ENCODE results near the gene CDC42.

Gene CDC42

DNA sequence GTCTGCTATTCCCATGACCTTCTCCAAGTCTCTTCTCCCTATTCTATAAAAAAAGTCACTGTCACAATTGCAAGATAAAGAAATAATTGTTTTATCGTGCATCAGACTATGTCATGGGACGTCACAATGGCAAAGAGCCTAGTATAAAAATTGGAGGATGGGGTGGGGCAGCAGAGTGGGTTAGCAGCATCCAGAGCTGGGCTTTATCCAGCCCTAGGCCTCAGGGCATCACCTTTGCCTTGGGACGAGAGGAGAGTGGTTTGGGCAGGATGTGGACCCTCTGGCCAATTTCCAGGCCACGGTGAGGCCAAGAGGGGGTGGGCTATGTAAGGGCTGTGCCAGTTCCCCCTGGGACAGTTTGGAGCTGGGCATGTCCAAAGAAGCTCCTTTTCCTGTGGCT is 64.7 kb downstream of the CDC42 start:
- H3K4me3 ChIP-seq (replicated peaks in 1 of 2; ENCODE audit: low read depth in 2 of 2, low read length in 2 of 2) = no peak overlapping the region
- no peak for DNase-seq (ENCODE audit: low read depth in 2 of 2)
- TF ChIP-seq, protein P1, sequence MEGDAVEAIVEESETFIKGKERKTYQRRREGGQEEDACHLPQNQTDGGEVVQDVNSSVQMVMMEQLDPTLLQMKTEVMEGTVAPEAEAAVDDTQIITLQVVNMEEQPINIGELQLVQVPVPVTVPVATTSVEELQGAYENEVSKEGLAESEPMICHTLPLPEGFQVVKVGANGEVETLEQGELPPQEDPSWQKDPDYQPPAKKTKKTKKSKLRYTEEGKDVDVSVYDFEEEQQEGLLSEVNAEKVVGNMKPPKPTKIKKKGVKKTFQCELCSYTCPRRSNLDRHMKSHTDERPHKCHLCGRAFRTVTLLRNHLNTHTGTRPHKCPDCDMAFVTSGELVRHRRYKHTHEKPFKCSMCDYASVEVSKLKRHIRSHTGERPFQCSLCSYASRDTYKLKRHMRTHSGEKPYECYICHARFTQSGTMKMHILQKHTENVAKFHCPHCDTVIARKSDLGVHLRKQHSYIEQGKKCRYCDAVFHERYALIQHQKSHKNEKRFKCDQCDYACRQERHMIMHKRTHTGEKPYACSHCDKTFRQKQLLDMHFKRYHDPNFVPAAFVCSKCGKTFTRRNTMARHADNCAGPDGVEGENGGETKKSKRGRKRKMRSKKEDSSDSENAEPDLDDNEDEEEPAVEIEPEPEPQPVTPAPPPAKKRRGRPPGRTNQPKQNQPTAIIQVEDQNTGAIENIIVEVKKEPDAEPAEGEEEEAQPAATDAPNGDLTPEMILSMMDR (IDR thresholded peaks at IDR 0.05; ENCODE audit: low read depth, low read length) = no peak

GRCh38 chr1:22117851-22118250 is 65.3 kb downstream of the CDC42 start:
- TF ChIP-seq, protein P1 (IDR thresholded peaks at IDR 0.05; ENCODE audit: low read depth, low read length) = no peak
- no peak overlapping the region for H3K4me3 ChIP-seq (replicated peaks in 1 of 2; ENCODE audit: low read depth in 2 of 2, low read length in 2 of 2)
- DNase-seq (ENCODE audit: low read depth in 2 of 2) = peak in 1 of 2 donors; percentile 73

GRCh38 chr1:22118291-22118992 is 65.9 kb downstream of the CDC42 start:
- no peak for DNase-seq (ENCODE audit: low read depth in 2 of 2)
- TF ChIP-seq, protein P1 (IDR thresholded peaks at IDR 0.05; ENCODE audit: low read depth, low read length) = no peak
- no peak overlapping the region for H3K4me3 ChIP-seq (replicated peaks in 1 of 2; ENCODE audit: low read depth in 2 of 2, low read length in 2 of 2)

DNA sequence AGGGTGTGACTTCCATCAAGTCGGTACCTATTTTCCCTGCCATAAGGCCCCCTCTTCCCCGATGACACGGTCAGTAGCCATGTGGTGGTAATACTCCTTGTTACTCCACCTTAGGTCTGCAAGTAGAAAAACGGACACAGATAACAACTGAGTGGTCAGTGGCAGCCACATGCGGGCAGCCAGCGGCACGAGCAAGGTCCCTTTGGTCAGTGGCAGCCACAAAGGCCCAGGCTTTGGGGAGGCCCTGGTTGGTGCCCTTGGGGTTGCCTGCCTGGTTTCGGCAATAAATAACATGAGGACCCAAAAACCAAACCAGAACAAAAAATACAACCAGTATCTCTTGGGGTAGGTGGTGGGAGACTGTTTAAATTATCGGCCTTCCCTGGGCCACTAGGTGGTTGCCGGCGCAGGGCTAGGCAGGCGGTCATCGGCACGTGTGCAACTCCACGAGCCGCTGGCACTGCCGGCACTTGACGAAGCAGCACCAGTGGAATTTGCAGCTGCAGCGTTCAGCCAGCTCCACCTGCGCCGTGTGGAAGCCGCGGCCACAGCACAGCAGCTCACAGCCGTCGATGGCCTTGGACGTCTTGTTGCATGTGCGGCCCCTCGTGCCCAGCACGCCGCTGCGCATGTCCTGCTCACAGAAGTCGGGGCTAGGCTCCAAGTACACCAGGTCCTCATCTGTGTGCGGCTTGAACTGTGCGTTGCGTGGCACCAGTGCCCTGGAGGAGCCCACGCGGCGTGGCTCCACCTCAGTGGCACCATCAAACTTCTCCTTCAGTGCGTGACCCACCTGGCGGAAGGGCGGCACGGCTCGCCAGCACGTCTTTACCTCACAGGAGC is 67.3 kb downstream of the CDC42 start:
- H3K4me3 ChIP-seq (replicated peaks in 1 of 2; ENCODE audit: low read depth in 2 of 2, low read length in 2 of 2) = no peak overlapping the region
- DNase-seq (ENCODE audit: low read depth in 2 of 2) = no peak
- TF ChIP-seq, protein P1 (IDR thresholded peaks at IDR 0.05; ENCODE audit: low read depth, low read length) = no peak

DNA sequence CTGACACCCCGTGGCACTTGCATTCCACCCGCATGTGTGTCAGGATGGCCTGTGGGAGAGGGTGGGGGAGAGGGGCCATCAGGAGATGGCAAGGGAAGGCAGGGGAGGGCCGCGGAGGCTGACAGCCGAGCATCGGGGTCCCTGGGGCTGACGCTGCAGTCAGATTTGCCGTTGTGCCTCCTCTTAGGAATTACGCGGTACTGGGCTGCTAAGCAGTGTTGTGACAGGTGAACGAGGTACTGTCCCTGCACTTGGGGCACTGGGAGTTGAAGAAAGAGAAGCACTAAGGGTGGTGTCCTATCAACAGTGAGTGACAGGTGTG is 67.9 kb downstream of the CDC42 start:
- TF ChIP-seq, protein P1 (IDR thresholded peaks at IDR 0.05; ENCODE audit: low read depth, low read length) = no peak
- no peak overlapping the region for H3K4me3 ChIP-seq (replicated peaks in 1 of 2; ENCODE audit: low read depth in 2 of 2, low read length in 2 of 2)
- no peak for DNase-seq (ENCODE audit: low read depth in 2 of 2)

DNA sequence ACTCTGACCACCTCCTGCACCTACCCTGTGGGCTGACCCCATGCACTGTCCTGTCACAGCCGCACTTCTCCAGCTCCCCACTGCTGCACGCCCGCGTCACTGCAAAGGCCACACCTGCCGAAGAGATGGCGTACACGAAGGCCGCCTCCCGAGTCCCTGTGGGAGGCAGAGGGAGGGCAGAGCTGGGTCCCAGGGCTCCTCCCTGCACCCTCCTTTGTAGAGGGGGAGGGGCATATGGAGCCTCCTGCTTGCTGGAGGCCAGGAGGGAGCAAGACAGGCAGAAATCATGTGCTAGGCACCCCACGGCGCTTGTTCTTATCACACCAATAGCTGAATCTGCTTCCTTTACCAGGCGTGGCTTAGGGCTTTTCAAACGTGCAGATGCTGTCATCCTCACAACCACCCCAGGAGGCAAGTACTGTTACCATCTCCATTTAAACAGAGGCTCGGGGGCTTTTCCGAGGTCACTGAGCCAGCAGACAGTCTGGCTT is 69.0 kb downstream of the CDC42 start:
- DNase-seq (ENCODE audit: low read depth in 2 of 2) = no peak
- TF ChIP-seq, protein P1 (IDR thresholded peaks at IDR 0.05; ENCODE audit: low read depth, low read length) = no peak
- no peak overlapping the region for H3K4me3 ChIP-seq (replicated peaks in 1 of 2; ENCODE audit: low read depth in 2 of 2, low read length in 2 of 2)
